ENCODE data around the gene NXPH1.

- TF ChIP-seq CTCF (IDR thresholded peaks at IDR 0.05 in 4 of 5, conservative IDR thresholded peaks at IDR 0.05 in 1 of 5): no peak
- TF ChIP-seq POLR2A (IDR thresholded peaks at IDR 0.05): no peak
These were observed 171.8 kb downstream of the NXPH1 start for GRCh38 chr7:8605221-8605620.
